Caco-2 (cell line): ENCODE results near the gene PKHD1. TPM values are rescaled to one million over a fixed set of nuclear protein-coding genes. Genes with fewer than 3 reads are reported as not detected.

ENCODE experiments used
- BruUV-seq: library from RNA; stranded (reverse); fragments of 400-500 nt; replicated peaks from 2 replicates; lab custom pipeline; 2021; lab: Mats Ljungman, UMichigan
- CTCF ChIA-PET: fragments of 300-600 bp; sonication (Branson Sonifier 250); formaldehyde crosslinking; loops from one replicate; lab custom pipeline; 2022; ENCODE audit warnings: antibody characterized with exemption; lab: Charles Lee
- POLR2A ChIA-PET: fragments of 300-600 bp; sonication (Branson Sonifier 250); formaldehyde crosslinking; loops from one replicate; lab custom pipeline; 2022; ENCODE audit warnings: antibody characterized with exemption; lab: Charles Lee
- DNase-seq, 2 experiments: peaks; one replicate each; pipeline versions ENCODE4 v3.0.0 to v3.0.0-alpha.2; 2020 to 2022
- H3K27me3 ChIP-seq: replicated peaks from 2 replicates; pipeline ENCODE4 v1.6.0; 2011; ENCODE audit warnings: low read length; ENCODE audit not compliant: control insufficient read depth, insufficient read depth
- H3K36me3 ChIP-seq: 2 replicates; pipeline ENCODE4 v1.5.1; 2011; ENCODE audit warnings: low read length; ENCODE audit not compliant: control insufficient read depth, insufficient read depth
- H3K4me1 ChIP-seq: fragments of 250-450 bp; sonication (Bioruptor Pico); 2 replicates; pipeline ENCODE4 v1.5.1; 2020; ENCODE audit warnings: mild to moderate bottlenecking
- H3K4me3 ChIP-seq: 2 replicates; pipeline ENCODE4 v1.5.1; 2011; ENCODE audit warnings: low read depth, mild to moderate bottlenecking, control low read depth, low read length
- H3K9me3 ChIP-seq: fragments of 250-450 bp; sonication (Bioruptor Pico); 2 replicates; pipeline ENCODE4 v1.5.1; 2020; ENCODE audit warnings: mild to moderate bottlenecking, moderate library complexity
- H3K27ac Mint-ChIP-seq: one replicate; pipeline ENCODE4 v1.8.0; 2022; ENCODE audit warnings: mixed read lengths; ENCODE audit not compliant: unreplicated experiment
- H3K27me3 Mint-ChIP-seq: one replicate; pipeline ENCODE4 v1.8.0; 2022; ENCODE audit warnings: mixed read lengths; ENCODE audit not compliant: insufficient read depth, unreplicated experiment
- H3K36me3 Mint-ChIP-seq: one replicate; pipeline ENCODE4 v1.8.0; 2022; ENCODE audit warnings: mild to moderate bottlenecking, mixed read lengths; ENCODE audit not compliant: insufficient read depth, unreplicated experiment
- H3K4me1 Mint-ChIP-seq: one replicate; pipeline ENCODE4 v1.8.0; 2022; ENCODE audit warnings: low read depth, mixed read lengths; ENCODE audit not compliant: unreplicated experiment
- H3K4me3 Mint-ChIP-seq: one replicate; pipeline ENCODE4 v1.8.0; 2022; ENCODE audit warnings: mild to moderate bottlenecking, moderate library complexity, mixed read lengths; ENCODE audit not compliant: unreplicated experiment
- H3K9me3 Mint-ChIP-seq: one replicate; pipeline ENCODE4 v1.8.0; 2022; ENCODE audit warnings: mixed read lengths; ENCODE audit not compliant: unreplicated experiment
- CTCF ChIP-seq, 2 experiments: fragments of 200-600 bp in 1 of 2; IDR thresholded peaks; 1 replicate in 1 of 2; 2 replicates in 1 of 2; pipeline versions ENCODE4 v1.5.1 to v1.8.0; 2011 to 2022; ENCODE audit warnings: antibody characterized with exemption in 1 of 2, control low read depth in 1 of 2, inconsistent platforms in 1 of 2, low read depth in 1 of 2, low read length in 1 of 2, mild to moderate bottlenecking in 1 of 2, moderate library complexity in 1 of 2; ENCODE audit not compliant: insufficient read depth in 1 of 2, severe bottlenecking in 1 of 2, unreplicated experiment in 1 of 2
- intact Hi-C: fragments of 100-400 bp; cut with micrococcal nuclease; formaldehyde crosslinking; loops from one replicate; pipeline ENCODE4 v1.10.0; 2022; ENCODE audit not compliant: unreplicated experiment
- total RNA-seq: library from RNA; stranded (reverse); gene quantifications from 2 replicates; pipeline ENCODE4 v1.2.3, GENCODE V29; 2022

The PKHD1 gene
- total RNA-seq, 1 experiment from 2014 or later, result 3.3 TPM

- intact Hi-C loops, result loop anchor here (10.0 kb wide), 1 partner anchor 179 kb away; no protein-coding TSS in a partner anchor
- H3K27ac Mint-ChIP-seq, result no peak overlapping the region
- DNase-seq, result peak in 1 of 2 experiments; percentile 25
- H3K4me1 Mint-ChIP-seq, result no peaks in the 10 kb centered on the region
- ChIA-PET POLR2A (no interaction called here), CTCF (interaction anchor here (0.5 to 0.6 kb wide), 2 partner anchors 9 to 222 kb away, joined by 3 to 4 read pairs; no protein-coding TSS in a partner anchor)
- no peak overlapping the region for H3K4me3 Mint-ChIP-seq
- Histone ChIP-seq H3K27me3 (no peaks in the 10 kb centered on the region), H3K9me3 (no peaks in the 10 kb centered on the region), H3K4me3 (no peak overlapping the region), H3K4me1 (no peaks in the 10 kb centered on the region), H3K36me3 (no peaks in the 10 kb centered on the region)
- H3K27me3 Mint-ChIP-seq, result no peaks in the 10 kb centered on the region
- BruUV-seq, result no TSS peak
- no peaks in the 10 kb centered on the region for H3K9me3 Mint-ChIP-seq
- no peaks in the 10 kb centered on the region for H3K36me3 Mint-ChIP-seq
- peak; percentile 23 to 40 for TF ChIP-seq CTCF (IDR thresholded peaks at IDR 0.05; ENCODE audit: insufficient read depth in 1 of 2, low read depth in 1 of 2, low read length in 1 of 2, severe bottlenecking in 1 of 2, unreplicated experiment in 1 of 2)
Measured at GRCh38 chr6:51753635-51754034, 333.8 kb downstream of the PKHD1 start.

- POLR2A ChIA-PET, result no interaction called here
- Histone ChIP-seq H3K36me3 (no peaks in the 10 kb centered on the region), H3K9me3 (no peaks in the 10 kb centered on the region), H3K4me1 (no peaks in the 10 kb centered on the region), H3K4me3 (no peak overlapping the region), H3K27me3 (no peaks in the 10 kb centered on the region)
- intact Hi-C loops, result no loop called here
- H3K4me3 Mint-ChIP-seq, result no peak overlapping the region
- BruUV-seq, result no TSS peak
- no peak for TF ChIP-seq CTCF (IDR thresholded peaks at IDR 0.05; ENCODE audit: insufficient read depth in 1 of 2, low read depth in 1 of 2, low read length in 1 of 2, severe bottlenecking in 1 of 2, unreplicated experiment in 1 of 2)
- H3K4me1 Mint-ChIP-seq, result no peaks in the 10 kb centered on the region
- peaks cover 5% of the 10 kb centered on the region for H3K27me3 Mint-ChIP-seq
- H3K27ac Mint-ChIP-seq, result no peak overlapping the region
- H3K9me3 Mint-ChIP-seq, result no peaks in the 10 kb centered on the region
- CTCF ChIA-PET, result no interaction called here
- H3K36me3 Mint-ChIP-seq, result no peaks in the 10 kb centered on the region
- no peak for DNase-seq
Measured at GRCh38 chr6:51743999-51744398, 343.4 kb downstream of the PKHD1 start.

- H3K36me3 Mint-ChIP-seq, result no peaks in the 10 kb centered on the region
- H3K9me3 Mint-ChIP-seq, result no peaks in the 10 kb centered on the region
- peaks cover 7% of the 10 kb centered on the region for H3K27me3 Mint-ChIP-seq
- no peak for DNase-seq
- no peaks in the 10 kb centered on the region for H3K36me3 ChIP-seq
- H3K4me3 Mint-ChIP-seq, result no peak overlapping the region
- no peaks in the 10 kb centered on the region for H3K4me1 ChIP-seq
- ChIA-PET POLR2A (no interaction called here), CTCF (no interaction called here)
- no peak for TF ChIP-seq CTCF (IDR thresholded peaks at IDR 0.05; ENCODE audit: insufficient read depth in 1 of 2, low read depth in 1 of 2, low read length in 1 of 2, severe bottlenecking in 1 of 2, unreplicated experiment in 1 of 2)
- H3K27me3 ChIP-seq, result no peaks in the 10 kb centered on the region
- no TSS peak for BruUV-seq
- no peak overlapping the region for H3K4me3 ChIP-seq
- H3K4me1 Mint-ChIP-seq, result no peaks in the 10 kb centered on the region
- no peaks in the 10 kb centered on the region for H3K9me3 ChIP-seq
- intact Hi-C loops, result no loop called here
- no peak overlapping the region for H3K27ac Mint-ChIP-seq
Measured at GRCh38 chr6:51740658-51741057, 346.8 kb downstream of the PKHD1 start.
